T-helper 1 cell treated with Interleukin-12 subunit alpha and Interleukin-12 subunit beta and Interleukin-4 antibody, amounts not matched to agents 30 ng/mL and 1 ng/mL, for 36 hours (primary cell): ENCODE results near the gene CCDC136. TPM values are rescaled to one million over a fixed set of nuclear protein-coding genes. Genes with fewer than 3 reads are reported as not detected.

ENCODE experiments used
- intact Hi-C: fragments of 100-400 bp; cut with micrococcal nuclease; formaldehyde crosslinking; loops from one replicate; pipeline ENCODE4 v1.15.1; 2024
- total RNA-seq: library from RNA; stranded (reverse); gene quantifications from 2 replicates; pipeline ENCODE4 v1.2.3, GENCODE V29; 2022

Gene CCDC136
- total RNA-seq, 1 donor from 2014 or later = 5.3 TPM

- intact Hi-C loops = no loop called here
Observed at GRCh38 chr7:128775744-128776474, 15.9 kb upstream of the CCDC136 start, which contains the start of gene OPN1SW. Gene OPN1SW (minus strand): TSS chr7:128775794. CDS start chr7:128775781, 13 bp downstream.

DNA sequence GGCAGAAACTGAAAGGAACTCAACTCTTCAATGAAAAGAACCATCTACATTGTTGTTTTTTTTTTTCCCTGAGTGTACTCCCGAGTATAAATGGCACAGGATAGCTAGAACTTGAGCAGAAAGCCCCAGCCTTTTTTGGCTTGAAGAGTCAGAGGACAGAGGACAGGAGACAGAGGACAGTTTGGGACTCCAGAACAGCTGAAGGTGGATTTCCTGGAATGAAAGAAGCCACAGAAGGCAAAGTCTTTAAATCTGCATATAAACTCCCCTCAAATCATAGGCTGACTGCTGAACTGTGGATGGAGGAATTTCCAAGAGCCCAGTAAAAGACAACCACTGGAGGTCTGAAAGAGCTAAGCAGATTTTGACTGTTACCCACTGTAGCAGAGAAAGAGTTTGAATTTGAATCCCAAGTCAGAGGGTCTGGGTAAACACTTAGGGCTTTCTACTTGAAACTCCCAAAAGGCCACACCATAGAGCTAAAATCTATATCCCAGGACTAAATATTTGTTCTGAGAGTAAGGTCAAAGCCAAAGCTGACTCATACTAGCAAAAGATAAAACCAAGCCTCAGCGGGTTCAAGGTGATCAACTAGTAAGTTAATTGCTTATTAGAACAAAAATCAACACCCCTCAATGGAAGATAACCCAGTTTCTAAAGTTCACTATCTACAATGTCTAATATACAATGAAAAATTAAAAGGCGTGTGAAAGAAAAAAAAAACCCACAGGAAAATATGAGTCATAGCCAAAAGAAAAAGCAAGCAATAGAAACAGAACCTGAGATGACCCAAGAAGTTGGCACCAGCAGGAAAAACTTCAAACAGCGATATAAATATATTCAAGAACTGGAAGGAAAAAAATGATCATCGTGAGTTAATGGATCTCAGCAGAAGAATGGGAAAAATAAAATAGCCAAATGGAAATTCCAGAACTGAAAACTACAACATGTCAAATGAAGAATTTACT is 14.3 kb upstream of the CCDC136 start:
- intact Hi-C loops = no loop called here

DNA sequence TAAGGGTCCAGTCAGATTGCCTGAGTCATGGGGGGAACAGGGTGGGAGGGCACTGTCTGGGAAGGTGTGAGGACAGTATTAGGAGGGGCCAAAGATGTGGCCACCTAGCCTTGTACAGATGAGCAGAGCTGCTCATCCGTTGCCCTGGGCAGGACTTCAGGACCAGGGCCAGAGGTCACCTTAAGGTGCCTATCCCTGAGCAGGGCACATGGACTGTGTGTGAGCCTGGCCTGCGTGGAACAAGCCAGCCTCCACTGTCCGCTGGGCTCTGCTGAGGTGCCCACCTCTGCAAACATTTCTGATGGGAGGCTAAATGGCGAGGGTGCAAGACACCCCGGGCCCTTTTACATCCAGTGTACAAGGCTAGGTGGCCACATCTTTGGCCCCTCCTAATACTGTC is 12.8 kb upstream of the CCDC136 start:
- intact Hi-C loops = no loop called here

DNA sequence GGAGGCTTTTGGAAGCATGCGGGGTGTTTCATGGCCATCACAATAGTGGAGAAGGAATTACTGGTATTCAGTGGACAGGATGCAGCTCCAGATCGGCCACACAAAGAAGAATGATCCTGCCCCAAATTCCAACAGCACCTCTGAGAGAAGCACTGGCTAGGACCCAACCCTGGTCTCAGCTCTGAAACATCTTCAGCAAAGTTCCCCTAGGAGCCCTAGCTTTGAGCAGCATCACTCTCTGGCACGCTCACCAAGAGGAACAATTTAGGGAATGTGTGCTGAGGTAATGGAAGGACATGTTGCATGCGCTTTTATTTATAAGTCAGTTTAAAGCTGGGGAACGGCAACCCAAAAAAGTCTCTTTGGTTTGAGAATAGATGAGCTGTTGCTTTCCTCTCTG is 10.6 kb upstream of the CCDC136 start:
- intact Hi-C loops = no loop called here

DNA sequence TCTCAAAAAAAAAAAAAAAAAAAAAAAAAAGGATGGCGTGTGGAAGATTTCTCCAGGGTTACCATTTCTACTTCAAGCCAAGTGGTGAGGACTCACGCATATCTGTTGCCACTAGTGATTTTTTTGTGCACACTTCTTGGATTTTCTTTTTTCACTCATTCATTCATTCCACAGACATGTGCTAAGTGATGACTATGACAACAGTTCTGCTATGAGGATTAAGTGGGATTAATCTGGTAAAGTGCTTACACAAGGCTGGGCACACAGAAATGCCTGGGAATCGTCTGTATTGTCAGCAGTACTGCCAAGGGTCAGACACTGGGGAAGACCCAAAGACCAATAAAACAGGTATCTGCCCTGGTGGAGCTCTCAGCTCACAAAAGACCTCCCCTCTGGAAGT is 9.9 kb upstream of the CCDC136 start:
- intact Hi-C loops = no loop called here

- intact Hi-C loops = no loop called here
Observed at GRCh38 chr7:128783143-128783861, 8.5 kb upstream of the CCDC136 start.

GRCh38 chr7:128785738-128786137 is 6.0 kb upstream of the CCDC136 start:
- intact Hi-C loops = no loop called here

GRCh38 chr7:128788446-128789412 is 3.0 kb upstream of the CCDC136 start:
- intact Hi-C loops = no loop called here

DNA sequence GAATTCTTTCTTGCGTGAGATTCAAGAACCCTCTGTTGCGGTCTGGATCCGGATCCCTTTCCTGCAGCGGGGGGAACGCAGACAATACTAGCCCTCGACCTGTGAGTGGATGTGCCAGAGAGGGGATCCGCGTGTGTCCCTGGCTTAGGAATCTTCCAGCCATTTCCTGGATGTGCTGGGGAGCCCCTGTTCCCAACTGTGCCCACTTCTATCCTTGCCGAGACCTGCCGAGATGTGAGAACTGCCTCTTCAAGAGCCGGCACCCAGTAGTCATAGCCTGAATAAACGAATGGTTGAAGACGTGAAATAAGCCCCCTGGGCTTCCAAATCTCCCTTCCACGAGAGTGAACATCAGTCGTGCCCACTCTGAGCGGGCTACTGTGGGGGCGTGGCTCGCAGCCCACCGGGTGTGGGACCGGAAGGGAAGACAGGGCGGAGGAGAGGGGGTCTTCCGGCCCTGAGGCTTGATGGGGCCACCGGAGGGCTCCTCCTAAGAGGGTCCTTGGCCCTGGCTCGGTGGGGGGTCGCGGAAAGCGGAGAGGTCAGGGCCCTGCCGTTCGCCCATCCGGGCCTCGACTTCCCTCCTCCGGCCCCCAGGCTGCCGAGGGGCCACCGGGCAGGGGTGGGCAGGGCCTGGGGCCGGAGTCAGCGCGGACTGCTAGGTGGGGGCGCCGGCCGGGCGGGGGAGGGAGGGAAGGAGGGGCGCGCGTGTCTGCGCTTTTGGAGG is 1.3 kb upstream of the CCDC136 start:
- intact Hi-C loops = loop anchor here (1.0 to 2.0 kb wide), 4 partner anchors 51 to 314 kb away; partner anchors contain the start of genes ATP6V1F, CALU and METTL2B

GRCh38 chr7:128791972-128792327 is 182 bp downstream of the CCDC136 start:
- intact Hi-C loops = loop anchor here (1.0 to 2.0 kb wide), 4 partner anchors 53 to 315 kb away; partner anchors contain the start of genes ATP6V1F, CALU and METTL2B

- intact Hi-C loops = no loop called here
Observed at GRCh38 chr7:128792471-128793180, 858 bp downstream of the CCDC136 start.

- intact Hi-C loops = no loop called here
Observed at GRCh38 chr7:128793181-128793547, 1.4 kb downstream of the CCDC136 start.

GRCh38 chr7:128794020-128794419 is 2.3 kb downstream of the CCDC136 start:
- intact Hi-C loops = loop anchor here (1.0 kb wide), 1 partner anchor 89 kb away; no protein-coding TSS in a partner anchor

- intact Hi-C loops = loop anchor here (1.0 kb wide), 1 partner anchor 89 kb away; no protein-coding TSS in a partner anchor
Observed at GRCh38 chr7:128794436-128794835, 2.7 kb downstream of the CCDC136 start.

- intact Hi-C loops = no loop called here
Observed at GRCh38 chr7:128795129-128795528, 3.4 kb downstream of the CCDC136 start.

DNA sequence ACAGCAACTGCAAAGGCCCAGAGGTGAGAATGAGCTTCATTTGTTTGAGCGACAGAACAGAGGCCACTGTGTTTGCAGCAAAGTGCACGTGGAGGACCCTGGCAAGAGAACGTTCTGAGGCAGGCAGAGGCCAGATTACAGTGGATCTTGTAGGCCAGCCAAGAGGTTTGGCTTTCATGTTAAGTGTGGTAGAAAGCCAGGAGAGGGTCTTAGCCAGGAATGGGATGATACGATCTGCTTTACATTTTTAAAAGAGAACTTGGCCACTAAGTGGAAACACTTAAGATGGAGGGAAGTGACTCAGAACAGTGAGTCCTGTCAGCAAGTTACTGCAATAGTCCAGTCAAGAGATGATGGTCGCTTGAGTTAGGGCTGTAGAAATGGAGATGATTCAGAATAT is 4.6 kb downstream of the CCDC136 start:
- intact Hi-C loops = no loop called here

- intact Hi-C loops = no loop called here
Observed at GRCh38 chr7:128799451-128799850, 7.7 kb downstream of the CCDC136 start.

- intact Hi-C loops = no loop called here
Observed at GRCh38 chr7:128800567-128800966, 8.8 kb downstream of the CCDC136 start.

GRCh38 chr7:128801003-128801402 is 9.2 kb downstream of the CCDC136 start:
- intact Hi-C loops = no loop called here
